GM19452 (cell line): ENCODE data around the gene DGKQ.
A peak's percentile ranks its signal among the peaks of the same experiment; 100 is the strongest.
"Not testable (repeated sequence)": the region's sequence is repeated elsewhere in the genome, so short reads cannot be mapped to it uniquely, and the experiment has no call there.

Experiments used
- ATAC-seq: cut with Tn5 transposase; IDR thresholded peaks from one replicate; pipeline ENCODE4 v1.9.1; 2021; ENCODE audit not compliant: unreplicated experiment

Gene DGKQ

DNA sequence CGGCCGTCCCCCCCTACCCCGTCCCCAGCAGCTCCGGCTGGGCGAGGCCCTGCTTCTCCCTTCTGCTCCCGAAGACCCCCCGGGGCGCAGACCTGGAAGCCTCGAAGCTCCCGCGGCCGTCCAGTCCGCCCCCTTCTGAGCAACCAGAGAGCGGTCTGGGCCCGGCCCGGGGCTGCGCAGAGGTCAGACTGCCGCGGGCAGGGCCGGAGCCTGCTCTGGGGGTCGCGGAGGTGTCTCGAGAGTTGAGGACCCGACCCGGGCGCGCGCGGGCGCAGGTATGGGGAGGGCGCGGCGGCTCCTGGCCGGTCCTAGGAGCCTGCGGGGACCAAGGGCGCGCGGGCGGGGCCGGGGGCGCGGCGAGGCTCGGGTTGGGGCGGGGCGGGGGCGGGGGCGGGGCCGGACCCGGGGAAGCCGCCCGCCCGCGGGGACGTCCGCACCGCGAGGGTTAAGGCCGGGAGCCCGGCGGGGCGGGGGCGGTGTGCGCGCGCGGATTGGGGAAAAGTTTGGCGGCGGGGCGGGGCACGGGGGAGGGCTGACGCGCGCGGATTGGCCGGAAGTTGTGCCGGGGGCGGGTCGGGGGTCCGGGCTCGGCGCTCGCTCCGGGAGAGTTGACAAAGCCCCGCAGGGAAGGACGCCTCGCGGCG is 37.8 kb upstream of the DGKQ start, which contains the start of gene FGFRL1:
Gene FGFRL1, plus strand, starts transcription at position 605 of the 644 bp plus-strand sequence. CDS start 860 bp downstream, outside the sequence.
- no peak for ATAC-seq

DNA sequence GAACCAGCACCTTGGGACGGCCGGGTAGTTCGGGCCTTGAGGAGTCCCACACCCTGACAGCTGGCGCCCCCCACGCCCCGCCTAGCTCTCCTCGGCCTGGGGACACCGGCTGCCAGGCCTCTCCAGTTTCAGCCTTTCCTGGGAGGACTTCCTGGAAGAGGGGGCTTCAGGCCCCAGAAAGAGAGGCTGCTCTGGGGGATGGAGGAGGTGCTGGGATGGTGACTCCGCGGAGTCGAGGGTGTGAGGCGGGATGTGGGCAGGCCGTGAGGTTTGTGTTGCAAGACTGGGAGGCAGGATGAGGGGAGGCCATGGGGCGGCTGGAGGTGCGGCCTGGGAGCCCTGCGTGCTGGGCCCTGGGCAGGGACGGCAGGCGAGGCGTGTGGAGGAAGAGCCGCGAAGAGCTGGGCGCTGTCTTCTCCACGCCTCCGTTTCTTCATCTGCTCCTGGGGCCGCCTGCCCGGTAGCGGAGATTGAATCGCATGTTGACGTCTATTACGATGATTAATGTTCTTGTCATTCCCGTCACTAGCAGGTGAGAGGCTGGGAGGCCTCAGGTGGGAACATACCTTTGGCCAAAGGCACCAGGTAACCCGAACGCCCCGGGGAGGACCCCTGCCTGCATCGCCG is 37.1 kb upstream of the DGKQ start:
- ATAC-seq = no peak

DNA sequence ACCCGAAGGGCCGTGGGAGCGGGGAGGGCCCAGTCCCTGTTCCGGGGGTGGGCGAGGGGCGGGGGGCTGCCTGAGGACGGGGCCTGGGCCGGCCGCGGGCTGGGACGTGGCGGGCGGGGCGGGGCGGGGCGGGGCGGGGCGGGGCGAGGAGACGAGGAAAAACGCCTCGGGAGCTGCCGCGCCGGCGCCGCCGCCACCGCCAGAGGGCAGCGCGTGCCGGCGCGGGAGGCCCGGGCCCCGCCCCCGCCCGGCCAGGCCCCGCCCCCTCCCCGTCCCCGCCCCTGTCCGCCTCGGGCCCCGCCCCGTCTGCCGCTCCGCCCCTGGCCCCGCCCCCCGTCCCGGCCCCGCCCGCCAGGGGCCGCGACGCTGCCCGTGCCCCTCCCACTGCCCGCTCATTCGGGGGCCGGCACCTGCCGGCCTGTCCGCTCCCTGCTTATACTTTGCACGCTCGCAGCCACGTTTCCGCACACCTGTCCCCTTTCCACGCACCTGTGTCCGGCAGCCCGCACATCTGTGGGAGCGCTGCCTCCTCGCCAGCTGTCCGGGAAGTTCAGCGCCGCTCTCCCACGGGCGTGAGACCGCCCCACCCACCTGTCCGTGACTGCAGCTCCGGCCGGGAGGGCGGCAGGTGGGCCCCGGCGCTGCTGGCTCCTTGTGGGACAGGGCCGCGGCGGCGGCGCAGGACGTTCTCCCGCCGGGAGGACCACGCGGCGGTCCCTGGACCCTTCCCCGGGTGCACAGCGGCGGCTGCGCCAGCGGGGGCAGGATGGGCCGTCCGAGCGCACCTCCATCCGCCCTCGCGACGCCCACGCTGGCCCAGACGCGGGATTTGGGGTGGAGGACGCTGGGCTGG is 36.4 kb upstream of the DGKQ start:
- ATAC-seq = peak; percentile 40

DNA sequence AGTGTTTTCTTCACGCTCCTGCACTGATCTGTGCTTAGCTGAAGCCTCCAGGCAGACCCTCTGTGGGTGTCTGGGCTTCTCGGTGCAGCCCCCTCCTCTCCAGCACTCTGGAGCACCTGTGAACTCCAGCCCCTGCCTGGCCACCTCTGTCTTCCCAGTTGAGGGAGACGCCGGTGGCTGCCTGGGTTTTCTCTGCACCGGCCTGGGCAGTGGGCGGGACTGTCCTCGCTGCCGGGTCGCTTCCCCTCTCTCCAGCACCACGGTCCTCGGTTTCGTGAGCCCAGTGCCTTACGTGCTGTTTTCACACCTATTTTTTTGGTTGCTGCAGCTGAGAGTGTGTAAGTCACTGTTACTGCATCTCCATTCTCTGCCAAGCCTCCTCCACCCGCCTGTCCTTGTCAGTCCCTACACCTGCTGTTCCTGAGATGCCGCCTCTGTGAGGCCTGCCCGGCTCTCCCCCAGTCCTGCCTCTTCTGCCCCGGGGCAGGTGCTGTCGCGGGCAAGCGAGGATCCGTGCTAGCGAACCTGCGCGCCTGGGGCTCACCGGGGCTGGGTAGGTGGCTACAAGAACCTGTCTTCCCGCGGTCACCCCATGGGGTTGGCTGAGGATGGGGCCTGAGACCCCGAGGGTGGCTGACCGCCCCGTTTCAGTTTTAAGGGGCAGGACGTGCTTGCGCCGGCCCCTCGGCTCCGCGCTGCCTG is 35.6 kb upstream of the DGKQ start:
- ATAC-seq = no peak

DNA sequence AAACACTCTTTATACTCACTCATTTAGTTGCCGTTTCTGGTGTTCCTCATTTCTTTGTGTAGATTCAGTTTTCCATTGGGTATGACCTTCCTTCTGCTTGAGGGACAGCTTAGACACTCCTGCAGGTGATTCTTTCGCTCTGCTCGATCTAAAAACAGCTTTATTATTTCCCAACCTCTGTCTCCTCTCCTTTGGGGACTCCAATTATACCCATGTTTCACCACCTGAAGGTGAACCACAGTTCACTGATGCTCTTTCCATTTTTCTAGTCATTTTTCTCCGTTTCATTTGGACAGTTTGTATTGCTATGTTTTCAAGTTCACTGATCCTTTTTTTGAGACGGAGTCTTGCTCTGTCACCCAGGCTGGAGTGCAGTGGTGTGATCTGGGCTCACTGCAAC is 33.5 kb upstream of the DGKQ start:
- no peak for ATAC-seq

DNA sequence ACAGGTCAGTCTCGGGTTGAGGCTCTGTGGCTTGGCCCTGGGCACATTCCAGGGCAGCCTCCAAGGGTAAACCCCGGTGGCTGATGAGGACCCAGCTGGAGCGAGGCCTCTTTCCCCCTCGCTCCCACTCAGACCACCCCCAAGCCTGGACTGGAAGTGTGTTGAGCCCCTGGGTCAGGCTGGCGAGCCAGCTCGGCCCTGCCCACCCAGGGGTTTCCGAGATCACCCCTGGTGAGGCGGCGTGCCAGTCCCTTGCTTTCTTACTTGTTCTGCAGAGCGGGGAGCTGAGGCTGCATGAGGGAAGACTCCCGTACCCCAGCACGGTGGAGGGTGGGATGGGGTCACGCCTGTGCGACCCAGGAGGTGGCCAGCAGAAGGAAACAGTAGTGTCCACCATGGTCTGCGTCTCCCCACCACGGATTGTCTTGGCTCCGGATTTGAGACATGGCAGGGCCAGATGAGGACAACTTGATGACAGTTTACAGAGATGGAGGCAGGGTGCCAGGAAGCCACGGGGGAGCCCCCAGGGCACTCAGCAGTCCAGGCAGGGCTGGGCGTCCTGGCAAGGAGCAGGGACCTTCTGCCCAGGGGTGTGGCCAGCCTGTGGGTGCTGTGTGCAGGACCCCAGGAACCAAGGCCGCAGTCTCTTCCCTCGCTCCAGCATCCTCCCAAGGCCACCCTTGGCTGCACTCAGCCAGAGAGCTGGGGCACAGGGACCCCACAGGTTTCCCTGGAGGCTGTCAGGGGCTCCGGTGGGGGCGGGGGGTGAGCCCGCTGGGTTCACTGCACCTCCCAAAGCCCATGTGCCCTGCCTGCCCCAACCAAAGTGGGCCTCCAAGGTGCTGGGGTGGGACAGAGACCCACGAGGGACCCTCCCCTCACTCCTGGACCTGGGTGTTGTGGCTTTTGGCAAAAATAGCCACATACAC is 31.5 kb upstream of the DGKQ start:
- ATAC-seq = no peak

DNA sequence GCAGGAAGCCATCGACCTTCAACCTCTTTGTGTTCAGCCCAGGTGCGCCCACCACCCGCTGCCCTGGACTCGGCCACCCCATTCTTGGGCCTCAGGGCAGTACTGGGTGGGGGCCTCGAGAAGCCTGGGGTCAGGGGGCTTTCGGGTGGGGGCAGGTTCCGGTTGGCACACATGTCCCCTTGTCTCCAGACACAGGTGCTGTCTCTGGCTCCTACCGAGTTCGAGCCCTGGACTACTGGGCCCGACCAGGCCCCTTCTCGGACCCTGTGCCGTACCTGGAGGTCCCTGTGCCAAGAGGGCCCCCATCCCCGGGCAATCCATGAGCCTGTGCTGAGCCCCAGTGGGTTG is 30.7 kb upstream of the DGKQ start:
- ATAC-seq = no peak

DNA sequence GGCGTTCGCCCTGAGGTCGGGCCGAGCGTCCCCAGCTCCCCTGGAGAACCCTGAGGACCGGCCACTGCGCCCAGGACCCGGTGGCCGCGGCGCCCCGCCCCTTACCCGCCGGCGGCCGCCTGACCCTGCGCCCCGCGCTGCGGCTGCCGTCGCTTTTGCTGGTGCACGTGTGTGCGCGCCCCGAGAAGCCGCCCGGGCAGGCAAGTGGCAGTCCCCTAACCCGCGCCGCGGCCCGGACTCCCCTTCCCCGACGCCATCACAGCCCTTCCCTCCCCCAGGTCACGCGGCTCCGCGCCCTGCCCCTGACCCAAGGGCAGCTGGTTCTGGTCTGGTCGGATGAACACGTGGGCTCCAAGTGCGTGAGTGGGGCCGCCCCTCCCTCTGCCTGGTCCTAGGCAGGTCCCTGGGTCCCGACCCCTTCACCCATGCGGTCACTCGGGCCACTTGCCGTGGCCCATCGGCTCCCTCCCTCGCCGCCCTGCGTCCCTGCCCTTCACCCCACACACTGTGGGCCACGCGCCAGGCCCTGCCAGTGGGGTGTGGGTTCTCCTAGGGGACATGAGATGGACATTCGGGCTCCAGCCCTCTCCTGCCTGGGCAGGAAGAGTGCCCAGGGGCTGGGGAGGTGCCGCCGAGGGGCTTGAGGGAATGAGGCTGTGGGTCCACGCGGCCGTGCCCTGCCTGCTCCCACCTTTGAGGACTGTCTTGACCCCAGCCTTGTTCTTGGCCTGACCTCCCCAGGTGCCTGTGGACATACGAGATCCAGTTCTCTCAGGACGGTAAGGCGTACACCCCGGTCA is 30.1 kb upstream of the DGKQ start:
- no peak for ATAC-seq

DNA sequence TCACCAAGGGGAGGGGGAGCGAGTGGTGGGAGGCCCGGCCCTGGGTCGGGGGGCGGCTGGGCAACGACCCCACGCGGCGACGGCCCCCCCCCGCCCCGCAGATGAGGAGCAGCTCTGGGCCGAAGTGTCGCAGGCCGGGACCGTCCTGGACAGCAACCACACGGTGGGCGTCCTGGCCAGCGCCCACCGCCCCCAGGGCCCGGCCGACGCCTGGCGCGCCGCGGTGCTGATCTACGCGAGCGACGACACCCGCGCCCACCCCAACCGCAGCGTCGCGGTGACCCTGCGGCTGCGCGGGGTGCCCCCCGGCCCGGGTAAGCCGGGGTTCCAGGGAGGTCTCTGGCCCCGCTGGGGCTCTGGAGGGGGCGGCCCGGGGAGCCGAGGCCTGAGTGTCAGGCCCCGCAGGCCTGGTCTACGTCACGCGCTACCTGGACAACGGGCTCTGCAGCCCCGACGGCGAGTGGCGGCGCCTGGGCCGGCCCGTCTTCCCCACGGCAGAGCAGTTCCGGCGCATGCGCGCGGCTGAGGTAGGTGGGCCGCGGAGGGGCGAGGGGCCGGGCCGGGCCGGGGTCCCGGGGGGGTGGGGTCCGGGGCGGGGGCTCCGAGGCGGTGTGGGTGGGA is 29.4 kb upstream of the DGKQ start:
- no peak for ATAC-seq

DNA sequence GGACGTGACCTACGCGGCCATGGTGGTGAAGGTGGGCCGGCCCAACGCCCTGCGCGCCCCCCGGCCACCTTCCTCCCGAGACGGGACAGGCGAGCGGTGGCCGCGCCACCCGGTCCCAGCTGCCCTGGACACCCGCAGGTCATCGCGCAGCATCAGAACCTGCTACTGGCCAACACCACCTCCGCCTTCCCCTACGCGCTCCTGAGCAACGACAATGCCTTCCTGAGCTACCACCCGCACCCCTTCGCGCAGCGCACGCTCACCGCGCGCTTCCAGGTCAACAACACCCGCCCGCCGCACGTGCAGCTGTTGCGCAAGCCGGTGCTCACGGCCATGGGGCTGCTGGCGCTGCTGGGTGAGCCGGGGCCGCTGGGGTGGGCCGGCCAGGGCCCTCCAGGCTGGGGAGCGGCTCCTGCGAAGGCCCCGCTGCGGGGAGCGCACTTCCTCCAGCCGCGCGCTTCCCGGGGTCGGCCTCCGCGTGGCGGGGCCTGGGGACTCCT is 28.8 kb upstream of the DGKQ start:
- no peak for ATAC-seq

DNA sequence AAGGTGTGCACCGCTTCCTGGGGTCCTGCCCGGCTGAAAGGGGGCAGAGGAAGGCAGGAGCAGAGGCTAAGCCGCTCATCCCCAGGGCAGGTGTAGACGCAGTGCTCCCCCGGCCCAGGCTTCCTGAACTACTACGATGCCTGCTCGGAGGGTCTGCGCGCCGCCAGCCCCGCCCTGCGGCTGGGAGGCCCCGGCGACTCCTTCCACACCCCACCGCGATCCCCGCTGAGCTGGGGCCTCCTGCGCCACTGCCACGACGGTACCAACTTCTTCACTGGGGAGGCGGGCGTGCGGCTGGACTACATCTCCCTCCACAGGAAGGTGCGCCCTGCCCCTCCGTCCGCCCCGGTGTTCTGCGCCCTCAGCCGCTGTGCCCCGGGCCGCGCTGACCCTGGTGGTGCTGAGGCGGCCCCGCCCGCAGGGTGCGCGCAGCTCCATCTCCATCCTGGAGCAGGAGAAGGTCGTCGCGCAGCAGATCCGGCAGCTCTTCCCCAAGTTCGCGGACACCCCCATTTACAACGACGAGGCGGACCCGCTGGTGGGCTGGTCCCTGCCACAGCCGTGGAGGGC is 28.3 kb upstream of the DGKQ start:
- ATAC-seq = no peak

DNA sequence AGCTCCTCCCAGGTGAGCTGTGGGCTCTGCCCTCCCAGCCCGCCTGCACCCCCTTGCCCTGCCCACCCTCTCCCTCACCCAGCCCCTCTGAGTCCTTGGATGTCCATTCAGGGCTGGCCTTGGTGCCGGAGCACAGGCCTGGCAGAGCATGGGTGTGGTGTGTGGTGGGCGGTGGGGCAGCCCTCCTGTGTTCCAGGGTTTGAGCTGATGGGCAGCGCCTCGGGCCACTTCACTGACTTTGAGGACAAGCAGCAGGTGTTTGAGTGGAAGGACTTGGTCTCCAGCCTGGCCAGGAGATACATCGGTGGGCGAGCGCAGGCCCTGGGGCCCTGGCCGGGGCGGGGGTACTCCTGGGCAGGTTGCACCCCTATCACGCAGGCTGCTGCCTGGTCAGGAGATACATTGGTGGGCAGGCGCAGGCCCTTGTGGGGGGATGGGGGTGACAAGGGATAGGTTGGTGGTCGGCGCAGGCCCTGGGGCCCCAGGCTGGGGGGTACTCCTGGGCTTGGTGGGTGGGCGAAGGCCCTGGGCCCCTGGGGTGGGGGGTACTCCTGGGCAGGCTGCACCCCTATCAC is 27.4 kb upstream of the DGKQ start:
- no peak for ATAC-seq

DNA sequence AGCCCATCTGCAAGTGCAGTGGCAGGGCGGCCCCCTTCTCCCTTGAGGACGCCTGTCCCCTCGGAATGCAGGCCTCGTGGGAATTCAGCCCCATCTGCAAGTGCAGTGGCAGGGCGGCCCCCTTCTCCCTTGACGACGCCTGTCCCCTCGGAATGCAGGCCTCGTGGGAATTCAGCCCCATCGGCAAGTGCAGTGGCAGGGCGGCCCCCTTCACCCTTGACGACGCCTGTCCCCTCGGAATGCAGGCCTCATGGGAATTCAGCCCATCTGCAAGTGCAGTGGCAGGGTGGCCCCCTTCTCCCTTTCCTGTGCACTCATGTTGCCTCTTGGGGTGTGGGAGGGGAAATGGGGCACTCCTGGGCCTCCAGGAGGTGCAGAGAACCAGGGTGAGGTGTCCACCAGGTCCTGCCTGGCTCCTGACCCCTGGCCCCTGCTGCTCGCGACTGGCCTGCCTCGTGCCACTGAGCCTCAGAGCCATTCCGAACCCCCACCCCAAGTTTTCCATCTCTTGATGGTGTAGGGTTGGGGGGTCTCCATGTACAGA is 26.6 kb upstream of the DGKQ start:
- ATAC-seq = no peak

DNA sequence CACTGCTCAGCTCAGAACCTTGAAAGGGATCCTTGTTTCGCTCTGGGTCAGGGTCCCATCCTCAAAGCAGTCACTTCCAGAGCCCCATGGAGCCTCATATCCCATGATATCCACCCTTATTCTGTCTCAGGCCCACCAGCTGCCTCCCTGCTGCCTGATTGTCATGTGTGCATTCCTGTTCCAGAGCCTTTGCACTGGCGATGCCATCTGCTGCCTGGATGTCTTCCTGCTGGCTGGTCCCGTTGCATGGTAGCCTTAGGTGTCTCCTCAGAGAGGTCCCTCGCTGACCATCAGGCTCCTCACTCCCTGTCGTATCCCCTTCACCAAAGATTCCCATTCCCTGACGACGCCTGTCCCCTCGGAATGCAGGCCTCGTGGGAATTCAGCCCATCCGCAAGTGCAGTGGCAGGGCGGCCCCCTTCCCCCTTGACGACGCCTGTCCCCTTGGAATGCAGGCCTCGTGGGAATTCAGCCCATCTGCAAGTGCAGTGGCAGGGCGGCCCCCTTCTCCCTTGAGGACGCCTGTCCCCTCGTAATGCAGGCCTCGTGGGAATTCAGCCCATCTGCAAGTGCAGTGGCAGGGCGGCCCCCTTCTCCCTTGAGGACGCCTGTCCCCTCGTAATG is 26.0 kb upstream of the DGKQ start:
- not testable (repeated sequence) for ATAC-seq

DNA sequence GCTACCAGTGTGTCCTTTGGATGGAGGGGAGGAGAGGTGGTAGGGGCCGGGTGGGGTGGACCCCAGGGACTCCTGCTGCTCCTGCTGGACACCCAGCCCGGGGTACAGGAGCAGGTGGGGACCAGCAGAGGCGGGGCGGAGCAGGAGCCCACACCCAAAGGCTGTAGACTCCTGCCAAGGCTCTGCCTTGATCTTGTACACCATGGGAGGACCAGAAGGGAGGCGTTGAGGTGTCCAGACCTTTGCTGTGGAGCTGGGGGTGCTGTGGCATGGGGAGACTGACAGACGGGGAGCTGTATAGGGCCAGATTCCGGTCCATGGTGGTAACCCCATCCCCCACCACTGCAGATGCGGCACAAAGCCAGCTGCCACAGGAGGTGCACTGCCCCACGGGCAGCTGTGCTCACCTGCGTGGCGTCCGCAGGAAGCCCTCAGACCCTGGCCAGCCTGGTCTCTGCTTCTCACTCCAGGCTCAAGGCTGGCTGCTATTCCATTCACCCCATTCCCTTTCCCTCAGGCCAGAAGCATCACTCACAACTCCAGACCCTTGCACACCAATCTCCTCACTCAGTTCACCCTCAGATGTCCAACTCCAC is 24.8 kb upstream of the DGKQ start:
- ATAC-seq = no peak

DNA sequence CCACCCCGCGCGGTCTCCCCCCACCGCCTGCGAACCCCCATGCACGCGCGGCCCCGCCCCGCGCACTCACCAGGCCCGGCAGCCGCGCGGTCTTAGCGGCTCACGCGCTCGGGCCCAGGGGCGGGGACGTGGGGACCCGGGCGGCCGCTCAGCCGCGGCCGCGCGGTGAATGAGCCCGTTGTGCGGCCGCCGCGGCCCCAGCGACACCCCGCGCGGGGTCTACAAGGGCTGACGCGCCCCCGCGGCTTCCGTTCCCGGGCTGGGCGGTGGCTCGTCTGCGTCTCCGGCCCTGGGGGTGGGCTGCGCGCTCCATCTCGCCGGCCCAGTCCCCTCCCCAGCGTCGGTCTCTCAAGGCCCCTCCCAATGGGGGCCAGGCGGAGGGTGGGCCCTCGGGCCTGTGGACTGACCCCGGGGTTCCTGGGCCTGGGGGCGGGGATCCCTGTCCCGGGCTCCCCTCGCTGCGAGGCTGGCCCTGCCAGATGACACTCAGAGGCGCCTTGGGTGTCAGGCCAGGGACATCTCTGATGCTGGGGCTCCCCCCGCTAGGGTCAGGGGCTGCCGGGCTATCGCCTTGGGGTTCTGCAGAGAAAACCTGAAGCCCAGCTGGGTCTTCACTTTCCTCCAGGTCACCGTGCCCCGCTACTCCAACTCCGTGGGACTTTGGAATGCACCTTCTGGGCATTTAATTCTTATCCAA is 24.2 kb upstream of the DGKQ start:
- ATAC-seq = no peak

DNA sequence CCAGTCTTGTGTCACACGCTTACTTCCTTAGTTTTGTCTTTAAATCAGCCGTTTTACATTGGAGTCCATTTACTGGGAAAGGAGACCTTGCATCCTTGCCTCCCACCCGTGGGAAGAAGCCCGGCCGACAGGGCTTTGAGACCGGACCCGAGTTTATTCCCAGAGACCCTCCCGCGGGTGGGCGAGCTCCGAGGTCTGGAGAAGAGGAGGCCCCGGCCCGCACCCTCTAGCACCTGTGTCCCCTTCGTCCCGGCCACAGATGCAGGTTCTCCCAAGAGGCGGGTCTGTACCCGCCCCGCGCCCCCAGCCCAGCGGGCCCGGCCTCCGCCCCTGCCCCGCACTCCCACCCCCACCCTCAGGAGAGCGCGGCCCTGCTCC is 23.6 kb upstream of the DGKQ start:
- ATAC-seq = no peak
